Liver (tissue), 9 donors: Measurements from ENCODE around the gene AKTIP. TPM values are rescaled to one million over a fixed set of nuclear protein-coding genes. Genes with fewer than 3 reads are reported as not detected.

Experiments used
- DNase-seq: peaks from one replicate; pipeline ENCODE4 v3.0.0-alpha.2; 2017; ENCODE audit warnings: low spot score
- H3K27ac ChIP-seq, 2 donors: one replicate each; pipeline ENCODE4 v1.7.0; 2013; ENCODE audit warnings: inconsistent platforms in 2 of 2, low read length in 2 of 2, control low read depth in 1 of 2, low read depth in 1 of 2, mild to moderate bottlenecking in 1 of 2
- H3K27me3 ChIP-seq, 4 donors: one replicate each; pipeline versions ENCODE4 v1.6.1 to v1.7.0; 2013; ENCODE audit warnings: low read length in 3 of 4, inconsistent platforms in 1 of 4, mild to moderate bottlenecking in 1 of 4, moderate library complexity in 1 of 4; ENCODE audit not compliant: control insufficient read depth in 4 of 4, insufficient read depth in 4 of 4
- H3K36me3 ChIP-seq, 4 donors: one replicate each; pipeline versions ENCODE4 v1.6.1 to v1.7.0; 2013; ENCODE audit warnings: low read length in 3 of 4, mild to moderate bottlenecking in 3 of 4, low read depth in 1 of 4, moderate library complexity in 1 of 4; ENCODE audit not compliant: control insufficient read depth in 4 of 4, insufficient read depth in 3 of 4
- H3K4me1 ChIP-seq, 4 donors: one replicate each; pipeline versions ENCODE4 v1.6.1 to v1.7.0; 2013; ENCODE audit warnings: low read length in 3 of 4, mild to moderate bottlenecking in 3 of 4, moderate library complexity in 1 of 4; ENCODE audit not compliant: control insufficient read depth in 4 of 4, insufficient read depth in 4 of 4
- H3K4me3 ChIP-seq, 3 donors: one replicate each; pipeline versions ENCODE4 v1.6.1 to v1.7.0; 2013; ENCODE audit warnings: low read length in 3 of 3, control low read depth in 1 of 3, low read depth in 1 of 3, mild to moderate bottlenecking in 1 of 3
- H3K9ac ChIP-seq, 2 donors: one replicate each; pipeline ENCODE4 v1.7.0; 2013; ENCODE audit warnings: low read length in 2 of 2, mild to moderate bottlenecking in 2 of 2, moderate library complexity in 2 of 2, control low read depth in 1 of 2, low read depth in 1 of 2
- H3K9me3 ChIP-seq, 4 donors: one replicate each; pipeline versions ENCODE4 v1.6.1 to v1.7.0; 2013; ENCODE audit warnings: low read length in 3 of 4; ENCODE audit not compliant: control insufficient read depth in 4 of 4
- ATF3 ChIP-seq: IDR thresholded peaks from 2 replicates; pipeline ENCODE4 v1.6.1; 2016; ENCODE audit warnings: antibody characterized with exemption
- CTCF ChIP-seq: fragments of 150-350 bp; IDR thresholded peaks from 2 replicates; pipeline ENCODE4 v1.5.1; 2017; ENCODE audit warnings: improper control_type of control experiment, low read depth, low read length; ENCODE audit not compliant: missing input control
- EGR1 ChIP-seq, 2 donors: IDR thresholded peaks; 2 replicates each; pipeline ENCODE4 v1.6.1; 2016 to 2018; ENCODE audit warnings: antibody characterized with exemption in 2 of 2, low read depth in 2 of 2
- FOXA1 ChIP-seq: IDR thresholded peaks from 2 replicates; pipeline ENCODE4 v1.6.1; 2016; ENCODE audit warnings: antibody characterized with exemption
- FOXA2 ChIP-seq: IDR thresholded peaks from 2 replicates; pipeline ENCODE4 v1.6.1; 2016; ENCODE audit warnings: antibody characterized with exemption
- GABPA ChIP-seq, 2 donors: IDR thresholded peaks in 1 of 2; conservative IDR thresholded peaks in 1 of 2; 2 replicates each; pipeline ENCODE4 v1.6.1; 2016; ENCODE audit warnings: antibody characterized with exemption in 2 of 2, mild to moderate bottlenecking in 1 of 2, moderate library complexity in 1 of 2
- HNF4A ChIP-seq, 2 donors: conservative IDR thresholded peaks; 2 replicates each; pipeline ENCODE4 v1.6.1; 2016; ENCODE audit warnings: antibody characterized with exemption in 2 of 2, mild to moderate bottlenecking in 2 of 2
- HNF4G ChIP-seq: IDR thresholded peaks from 2 replicates; pipeline ENCODE4 v1.6.1; 2016; ENCODE audit warnings: antibody characterized with exemption
- JUND ChIP-seq, 2 donors: IDR thresholded peaks; 2 replicates each; pipeline ENCODE4 v1.6.1; 2016; ENCODE audit warnings: antibody characterized with exemption in 2 of 2
- MAX ChIP-seq: IDR thresholded peaks from 2 replicates; pipeline ENCODE4 v1.6.1; 2016; ENCODE audit warnings: antibody characterized with exemption
- NR2F2 ChIP-seq: IDR thresholded peaks from 2 replicates; pipeline ENCODE4 v1.6.1; 2016; ENCODE audit warnings: antibody characterized with exemption
- RAD21 ChIP-seq, 2 donors: IDR thresholded peaks; 2 replicates each; pipeline ENCODE4 v1.6.1; 2016; ENCODE audit warnings: antibody characterized with exemption in 2 of 2, mild to moderate bottlenecking in 2 of 2
- REST ChIP-seq: IDR thresholded peaks from 2 replicates; pipeline ENCODE4 v1.6.1; 2016; ENCODE audit warnings: antibody characterized with exemption, mild to moderate bottlenecking
- RXRA ChIP-seq, 2 donors: IDR thresholded peaks; 2 replicates each; pipeline ENCODE4 v1.6.1; 2017 to 2018; ENCODE audit warnings: antibody characterized with exemption in 2 of 2, mild to moderate bottlenecking in 1 of 2
- SP1 ChIP-seq: IDR thresholded peaks from 2 replicates; pipeline ENCODE4 v1.6.1; 2018; ENCODE audit warnings: antibody characterized with exemption, mild to moderate bottlenecking
- TAF1 ChIP-seq: conservative IDR thresholded peaks from 2 replicates; pipeline ENCODE4 v1.6.1; 2016; ENCODE audit warnings: antibody characterized with exemption, mild to moderate bottlenecking
- YY1 ChIP-seq: IDR thresholded peaks from 2 replicates; pipeline ENCODE4 v1.6.1; 2016; ENCODE audit warnings: antibody characterized with exemption, mild to moderate bottlenecking
- WGBS: extraction: QIAGEN DNeasy Blood & Tissue Kit; methylation state at CpG from one replicate; pipeline ENCODE4 v1.1.7; 2013; 5-methylcytosine and 5-hydroxymethylcytosine counted together
- polyA plus RNA-seq, 2 donors: library from polyadenylated mRNA; stranded (reverse) in 1 of 2; unstranded in 1 of 2; fragments of 200-250 nt in 1 of 2; fragments of >200 nt in 1 of 2; fragmentation: Nextera tagmentation in 1 of 2; extraction: Ambion mirVana in 1 of 2; gene quantifications; one replicate each; pipeline versions ENCODE4 v1.2.1 to v1.2.3, GENCODE V29; 2013 to 2015
- total RNA-seq, 2 donors: library from RNA; depleted of rRNA; stranded (reverse); fragments of >200 nt; gene quantifications; one replicate each; pipeline ENCODE4 v1.2.3, GENCODE V29; 2014
- donor health status: healthy.
- donor health status: healthy.
- donor health status: healthy.
- donor health status: healthy.
- donor health status: healthy.

AKTIP gene
- total and polyA plus RNA-seq, 4 donors, result 7.5 to 47.1 (median 20.4) TPM

- DNase-seq, result no peak
- TF ChIP-seq FOXA1 (no peak), TAF1 (no peak), MAX (no peak), JUND (IDR thresholded peaks at IDR 0.05) (no peak), HNF4G (no peak), FOXA2 (no peak), CTCF (no peak), RAD21 (IDR thresholded peaks at IDR 0.05) (no peak), HNF4A (conservative IDR thresholded peaks at IDR 0.05) (no peak), NR2F2 (no peak), YY1 (no peak), SP1 (no peak), REST (no peak), EGR1 (IDR thresholded peaks at IDR 0.05; ENCODE audit: low read depth in 2 of 2) (no peak)
- Histone ChIP-seq H3K27me3 (no peaks in the 10 kb centered on the region), H3K4me1 (no peaks in the 10 kb centered on the region), H3K4me3 (no peak overlapping the region), H3K36me3 (peaks cover 5 to 64% (median 42%) of the 10 kb centered on the region in 4 donors), H3K27ac (no peak overlapping the region), H3K9me3 (no peaks in the 10 kb centered on the region), H3K9ac (no peak overlapping the region)
- WGBS, result 75% methylated on average over 6 of the region's 6 CpGs
Observed at GRCh38 chr16:53465606-53466280, 37.3 kb downstream of the AKTIP start.

GRCh38 chr16:53458635-53459034, 44.4 kb downstream of the AKTIP start:
- no peak overlapping the region for H3K4me3 ChIP-seq
- H3K27me3 ChIP-seq, result no peaks in the 10 kb centered on the region
- peaks cover 4 to 64% (median 61%) of the 10 kb centered on the region in 4 donors for H3K36me3 ChIP-seq
- TF ChIP-seq FOXA1, result no peak
- TF ChIP-seq TAF1, result no peak
- TF ChIP-seq HNF4G, result no peak
- TF ChIP-seq ATF3, result no peak
- no peak for TF ChIP-seq EGR1 (IDR thresholded peaks at IDR 0.05; ENCODE audit: low read depth in 2 of 2)
- no peak for TF ChIP-seq FOXA2
- TF ChIP-seq REST, result no peak
- no peak for TF ChIP-seq CTCF
- TF ChIP-seq NR2F2, result no peak
- no peak for TF ChIP-seq RAD21 (IDR thresholded peaks at IDR 0.05)
- TF ChIP-seq SP1, result no peak
- TF ChIP-seq YY1, result no peak
- TF ChIP-seq GABPA (IDR thresholded peaks at IDR 0.05 in 1 of 2, conservative IDR thresholded peaks at IDR 0.05 in 1 of 2), result no peak
- TF ChIP-seq RXRA (IDR thresholded peaks at IDR 0.05), result no peak
- H3K9ac ChIP-seq, result no peak overlapping the region
- H3K9me3 ChIP-seq, result no peaks in the 10 kb centered on the region
- WGBS, result 95% methylated on average over 8 of the region's 8 CpGs
- no peak overlapping the region for H3K27ac ChIP-seq
- no peak for DNase-seq
- H3K4me1 ChIP-seq, result no peaks in the 10 kb centered on the region
